Esophagus squamous epithelium (tissue), 5 donors: Measurements from ENCODE around the gene MEGF9. TPM values are rescaled to one million over a fixed set of nuclear protein-coding genes. Genes with fewer than 3 reads are reported as not detected.

Source experiments
- DNase-seq: peaks from one replicate; lab custom pipeline; 2025; lab: John Stamatoyannopoulos, UW
- H3K27ac ChIP-seq, 4 donors: fragments of 200-600 bp; sonication (generic); one replicate each; pipeline ENCODE4 v1.5.1; 2016 to 2019; ENCODE audit warnings: mild to moderate bottlenecking in 1 of 4
- H3K27me3 ChIP-seq, 4 donors: fragments of 200-600 bp; sonication (generic); 1 replicate in 3 of 4; 2 replicates in 1 of 4; pipeline versions ENCODE4 v1.5.1 to v1.6.0; 2017 to 2021; ENCODE audit warnings: antibody characterized with exemption in 1 of 4
- H3K36me3 ChIP-seq, 3 donors: fragments of 200-600 bp; sonication (generic); one replicate each; pipeline ENCODE4 v1.5.1; 2016 to 2019
- H3K4me1 ChIP-seq, 3 donors: fragments of 200-600 bp; sonication (generic); one replicate each; pipeline ENCODE4 v1.5.1; 2017 to 2019
- H3K4me3 ChIP-seq, 4 donors: fragments of 200-600 bp; sonication (generic); 1 replicate in 3 of 4; 2 replicates in 1 of 4; pipeline ENCODE4 v1.5.1; 2016 to 2019; ENCODE audit warnings: mild to moderate bottlenecking in 2 of 4, moderate library complexity in 1 of 4
- H3K9me3 ChIP-seq, 3 donors: fragments of 200-600 bp; sonication (generic); one replicate each; pipeline ENCODE4 v1.5.1; 2016 to 2019
- CTCF ChIP-seq, 6 experiments: fragments of 450-650 bp in 4 of 6; fragments of 200-600 bp in 2 of 6; sonication (generic) in 2 of 6; IDR thresholded peaks; one replicate each; pipeline ENCODE4 v1.5.1; 2016 to 2019; ENCODE audit warnings: antibody characterized with exemption in 6 of 6, mild to moderate bottlenecking in 4 of 6, moderate library complexity in 4 of 6
- POLR2A ChIP-seq, 4 donors: fragments of 450-650 bp; IDR thresholded peaks; one replicate each; pipeline ENCODE4 v1.6.1; 2017; ENCODE audit warnings: antibody characterized with exemption in 4 of 4, mild to moderate bottlenecking in 4 of 4, moderate library complexity in 3 of 4
- WGBS, 2 donors: methylation state at CpG; one replicate each; pipeline ENCODE4 v1.1.5; 2018; 5-methylcytosine and 5-hydroxymethylcytosine counted together
- intact Hi-C: fragments of 100-400 bp; cut with DNase I; formaldehyde crosslinking; loops from one replicate; pipeline ENCODE4 v1.15.0; 2022
- total RNA-seq, 4 donors: library from RNA; depleted of rRNA; stranded (reverse); fragments of >200 nt; gene quantifications; one replicate each; pipeline ENCODE4 v1.1.0, GENCODE V29; 2016
- donor health status: DM: yes; HTN: yes; CAD: no.

The MEGF9 gene
- total RNA-seq, 4 donors from 2014 or later = 16.2 to 20.8 (median 18.0) TPM

GRCh38 chr9:120567874-120568273, 146.4 kb downstream of the MEGF9 start:
- H3K27me3 ChIP-seq = no peaks in the 10 kb centered on the region
- H3K9me3 ChIP-seq = no peaks in the 10 kb centered on the region
- WGBS, 2 donors = 86 to 100% methylated on average over 3 to 4 of the region's 4 CpGs
- no peak overlapping the region for H3K27ac ChIP-seq
- TF ChIP-seq POLR2A (IDR thresholded peaks at IDR 0.05) (no peak), CTCF (IDR thresholded peaks at IDR 0.05) (no peak)
- no peak overlapping the region for H3K4me3 ChIP-seq
- H3K36me3 ChIP-seq = peaks cover 0 to 94% (median 0%) of the 10 kb centered on the region in 3 donors
- peaks cover 0 to 35% (median 0%) of the 10 kb centered on the region in 3 donors for H3K4me1 ChIP-seq
- intact Hi-C loops = no loop called here
- no peak for DNase-seq

GRCh38 chr9:120567081-120567480, 147.2 kb downstream of the MEGF9 start:
- Histone ChIP-seq H3K27me3 (no peaks in the 10 kb centered on the region), H3K4me1 (peaks cover 0 to 28% (median 0%) of the 10 kb centered on the region in 3 donors)
- 82 to 95% methylated on average over 3 of the region's 3 CpGs for WGBS, 2 donors

GRCh38 chr9:120564589-120564988, 149.7 kb downstream of the MEGF9 start:
- H3K4me3 ChIP-seq = no peak overlapping the region
- H3K27ac ChIP-seq = no peak overlapping the region
- TF ChIP-seq POLR2A (IDR thresholded peaks at IDR 0.05) (no peak), CTCF (IDR thresholded peaks at IDR 0.05) (no peak)
- DNase-seq = no peak
- peaks cover 0 to 97% (median 0%) of the 10 kb centered on the region in 3 donors for H3K36me3 ChIP-seq
- no peaks in the 10 kb centered on the region for H3K9me3 ChIP-seq
- H3K4me1 ChIP-seq = peaks cover 0 to 8% (median 0%) of the 10 kb centered on the region in 3 donors
- no peaks in the 10 kb centered on the region for H3K27me3 ChIP-seq
- intact Hi-C loops = no loop called here
- WGBS, 2 donors = 93 to 97% methylated on average over 2 to 3 of the region's 3 CpGs

More at GRCh38 chr9:120567081-120567480, 147.2 kb downstream of the MEGF9 start:
- Histone ChIP-seq H3K36me3 (peaks cover 0 to 99% (median 0%) of the 10 kb centered on the region in 3 donors), H3K27ac (no peak overlapping the region), H3K4me3 (no peak overlapping the region), H3K9me3 (no peaks in the 10 kb centered on the region)
- no peak for DNase-seq
- intact Hi-C loops = no loop called here
- no peak for TF ChIP-seq POLR2A (IDR thresholded peaks at IDR 0.05)
- no peak for TF ChIP-seq CTCF (IDR thresholded peaks at IDR 0.05)

GRCh38 chr9:120562861-120563443, 151.3 kb downstream of the MEGF9 start:
- 63 to 72% methylated on average over 8 of the region's 8 CpGs for WGBS, 2 donors
- intact Hi-C loops = no loop called here
- H3K27ac ChIP-seq = peak overlapping the region in 2 of 4 donors; percentile 6 to 46
- no peaks in the 10 kb centered on the region for H3K9me3 ChIP-seq
- H3K4me1 ChIP-seq = peaks cover 0 to 8% (median 0%) of the 10 kb centered on the region in 3 donors
- TF ChIP-seq CTCF (IDR thresholded peaks at IDR 0.05) = no peak
- DNase-seq = no peak
- H3K36me3 ChIP-seq = peaks cover 0 to 85% (median 0%) of the 10 kb centered on the region in 3 donors
- H3K27me3 ChIP-seq = no peaks in the 10 kb centered on the region
- no peak overlapping the region for H3K4me3 ChIP-seq

- intact Hi-C loops = no loop called here
- 92 to 94% methylated on average over 1 of the region's 1 CpG for WGBS, 2 donors
Measured at GRCh38 chr9:120561709-120562108, 152.6 kb downstream of the MEGF9 start.

More at GRCh38 chr9:120561709-120562108, 152.6 kb downstream of the MEGF9 start:
- no peak overlapping the region for H3K27ac ChIP-seq
- no peaks in the 10 kb centered on the region for H3K9me3 ChIP-seq
- no peak overlapping the region for H3K4me3 ChIP-seq
- DNase-seq = no peak
- H3K36me3 ChIP-seq = peaks cover 0 to 78% (median 0%) of the 10 kb centered on the region in 3 donors
- peaks cover 0 to 8% (median 0%) of the 10 kb centered on the region in 3 donors for H3K4me1 ChIP-seq
- TF ChIP-seq CTCF (IDR thresholded peaks at IDR 0.05) = no peak
- no peak for TF ChIP-seq POLR2A (IDR thresholded peaks at IDR 0.05)
- no peaks in the 10 kb centered on the region for H3K27me3 ChIP-seq
